ENCODE measurements around the gene ATP8A1.

GRCh38 chr4:42636645-42636949 lies 20.3 kb downstream of the ATP8A1 start:
- no peak for TF ChIP-seq POLR2A (IDR thresholded peaks at IDR 0.05; ENCODE audit: low read depth, low read length)
- no peak for TF ChIP-seq TAF1 (IDR thresholded peaks at IDR 0.05; ENCODE audit: low read depth, low read length)
- TF ChIP-seq SPI1 (IDR thresholded peaks at IDR 0.05; ENCODE audit: low read depth, low read length), result no peak
